Right cardiac atrium (tissue), 5 donors: Measurements from ENCODE around the gene MPV17L2. TPM values are rescaled to one million over a fixed set of nuclear protein-coding genes. Genes with fewer than 3 reads are reported as not detected.
A peak's percentile ranks its signal among the peaks of the same experiment; 100 is the strongest.

ENCODE experiments used
- ATAC-seq, 2 donors: fragments of 200-7000 bp; cut with Tn5 transposase; one replicate each; pipeline versions ENCODE4 v1.8.0 to v1.9.1; 2020; ENCODE audit warnings: moderate library complexity in 2 of 2, mild to moderate bottlenecking in 1 of 2
- DNase-seq, 3 donors: peaks; one replicate each; pipeline ENCODE4 v3.0.0-alpha.2; 2020
- H3K27ac ChIP-seq: one replicate; pipeline ENCODE4 v1.5.1; 2013; ENCODE audit warnings: mild to moderate bottlenecking, low read length, control low read depth, moderate library complexity
- H3K27me3 ChIP-seq: one replicate; pipeline ENCODE4 v1.6.1; 2013; ENCODE audit not compliant: control insufficient read depth, insufficient read depth
- H3K4me1 ChIP-seq: one replicate; pipeline ENCODE4 v1.6.1; 2013; ENCODE audit warnings: low read length; ENCODE audit not compliant: control insufficient read depth, insufficient read depth
- H3K4me3 ChIP-seq: one replicate; pipeline ENCODE4 v1.5.1; 2013; ENCODE audit warnings: low read length, control low read depth
- H3K9me3 ChIP-seq: one replicate; pipeline ENCODE4 v1.6.1; 2013; ENCODE audit warnings: low read length; ENCODE audit not compliant: control insufficient read depth
- WGBS: extraction: QIAGEN DNeasy Blood & Tissue Kit; methylation state at CpG from one replicate; pipeline ENCODE4 v1.1.7; 2013; 5-methylcytosine and 5-hydroxymethylcytosine counted together
- intact Hi-C, 4 donors: fragments of 100-400 bp; cut with DNase I; formaldehyde crosslinking; loops; one replicate each; pipeline versions ENCODE4 v1.11.0 to v1.14.0; 2022 to 2023
- polyA plus RNA-seq: library from polyadenylated mRNA; stranded (reverse); fragments of 200-250 nt; gene quantifications from one replicate; pipeline ENCODE4 v1.2.3, GENCODE V29; 2013
- total RNA-seq, 4 donors: library from RNA; stranded (reverse); fragmentation: NEBNext Ultra II Directional; extraction: Animal tissue kit (Norgen Biotek cat#: 25700); gene quantifications; one replicate each; pipeline ENCODE4 v1.2.1, GENCODE V29; 2021
- donor health status: healthy with polysubstance abuse.
- donor health status: DM: no; HTN: yes; CAD: no.
- donor health status: DM: no; HTN: no; CAD: no.
- donor health status: DM: no; HTN: yes; CAD: no; lungs with severe emphysema.
- donor health status: DM: yes; HTN: yes; CAD: no.

MPV17L2 gene
- total and polyA plus RNA-seq, 5 donors = 8.0 to 19.5 (median 11.4) TPM

DNA sequence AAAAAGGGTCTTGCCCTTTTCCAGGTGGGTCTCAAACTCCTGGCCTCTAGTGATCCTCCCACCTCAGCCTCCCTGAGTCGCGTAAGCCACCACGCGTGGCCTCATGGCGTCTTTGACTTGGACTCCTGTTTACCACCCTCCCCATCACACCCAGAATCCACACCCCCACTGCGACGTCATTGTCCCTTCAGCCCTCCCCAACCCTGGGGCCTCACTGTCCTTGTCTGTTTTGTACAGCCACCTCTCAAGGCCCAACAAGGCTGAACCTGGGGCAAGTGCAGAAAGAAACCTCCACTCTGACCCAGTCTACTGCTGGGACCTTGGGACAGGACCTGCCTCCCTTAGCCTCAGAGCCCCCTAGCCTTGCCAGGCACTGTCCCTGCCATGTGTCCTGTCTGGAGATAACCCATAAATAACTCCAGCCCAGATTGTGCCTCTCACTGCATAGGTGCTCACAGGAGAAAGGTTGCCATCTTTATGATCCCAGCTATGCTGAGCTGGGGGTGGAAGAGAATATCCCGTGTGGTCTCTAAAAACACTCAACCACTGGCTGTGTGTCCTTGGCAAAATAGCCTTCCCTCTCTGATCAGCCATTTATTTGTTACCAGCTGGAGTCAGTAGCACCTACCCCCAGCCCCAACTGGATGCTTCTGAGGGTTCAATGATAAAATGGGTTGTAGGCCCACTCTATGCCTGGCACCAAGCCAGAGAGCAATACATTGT is 21.3 kb upstream of the MPV17L2 start:
- intact Hi-C loops = no loop called here
- WGBS = 85% methylated on average over 8 of the region's 8 CpGs
- Histone ChIP-seq H3K27me3 (no peaks in the 10 kb centered on the region), H3K27ac (peak overlapping the region; percentile 0), H3K9me3 (no peaks in the 10 kb centered on the region), H3K4me1 (peaks cover 2% of the 10 kb centered on the region), H3K4me3 (no peak overlapping the region)
- DNase-seq (no peak), ATAC-seq (no peak)

GRCh38 chr19:18172331-18173053 is 20.5 kb upstream of the MPV17L2 start:
- Histone ChIP-seq H3K4me3 (no peak overlapping the region), H3K27me3 (no peaks in the 10 kb centered on the region), H3K4me1 (peaks cover 2% of the 10 kb centered on the region), H3K27ac (no peak overlapping the region), H3K9me3 (no peaks in the 10 kb centered on the region)
- DNase-seq (no peak), ATAC-seq (no peak)
- 84% methylated on average over 7 of the region's 7 CpGs for WGBS
- intact Hi-C loops = no loop called here

GRCh38 chr19:18173054-18173571 is 19.9 kb upstream of the MPV17L2 start:
- peak; percentile 73 to 88 (median 88) for DNase-seq
- peak overlapping the region; percentile 53 for H3K4me3 ChIP-seq
- WGBS = 47% methylated on average over 18 of the region's 18 CpGs
- intact Hi-C loops = no loop called here
- H3K27ac ChIP-seq = no peak overlapping the region
- H3K27me3 ChIP-seq = no peaks in the 10 kb centered on the region
- H3K9me3 ChIP-seq = no peaks in the 10 kb centered on the region
- peak; percentile 4 to 44 for ATAC-seq
- peaks cover 2% of the 10 kb centered on the region for H3K4me1 ChIP-seq

DNA sequence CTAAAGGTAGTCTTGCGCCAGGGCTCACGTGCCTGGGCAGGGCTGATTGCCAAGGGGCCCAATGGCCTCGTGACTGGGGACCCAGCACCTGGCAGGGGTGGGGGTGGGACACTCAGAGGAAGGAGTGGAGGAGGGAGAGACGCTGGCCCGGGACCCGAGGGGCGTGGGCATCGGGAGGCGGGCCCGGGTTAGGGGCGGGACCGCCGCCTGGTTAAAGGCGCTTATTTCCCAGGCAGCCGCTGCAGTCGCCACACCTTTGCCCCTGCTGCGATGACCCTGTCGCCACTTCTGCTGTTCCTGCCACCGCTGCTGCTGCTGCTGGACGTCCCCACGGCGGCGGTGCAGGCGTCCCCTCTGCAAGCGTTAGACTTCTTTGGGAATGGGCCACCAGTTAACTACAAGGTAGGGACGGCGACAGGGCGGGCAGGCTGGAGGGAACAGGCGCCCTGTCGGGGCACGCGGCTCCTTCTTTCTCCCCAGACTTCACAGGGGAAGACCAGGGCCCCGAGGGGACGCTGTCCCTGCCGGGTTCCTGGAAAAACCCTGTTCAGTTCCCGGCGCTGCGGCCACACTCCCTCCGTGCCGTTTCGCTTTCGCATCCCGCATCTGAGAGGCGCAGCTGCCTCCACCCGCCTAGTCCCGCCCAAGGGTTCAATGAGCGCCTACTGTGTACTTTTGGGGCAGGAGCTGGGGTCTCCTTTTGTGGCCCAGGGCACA is 19.3 kb upstream of the MPV17L2 start, which contains the start of gene IFI30:
Gene IFI30 (plus strand): TSS at position 242 of the 717 bp plus-strand sequence. CDS start 29 bp downstream, at position 271.
- Histone ChIP-seq H3K4me3 (peak within 1 kb of the TSS; percentile 53), H3K9me3 (no peaks in the 10 kb centered on the region), H3K27ac (no peak within 1 kb of the TSS), H3K27me3 (no peaks in the 10 kb centered on the region), H3K4me1 (peaks cover 2% of the 10 kb centered on the region)
- DNase-seq = peak; percentile 76 to 92 (median 90)
- under 1% methylated on average over 47 of the region's 47 CpGs for WGBS
- ATAC-seq = peak; percentile 77 to 80
- intact Hi-C loops = no loop called here

DNA sequence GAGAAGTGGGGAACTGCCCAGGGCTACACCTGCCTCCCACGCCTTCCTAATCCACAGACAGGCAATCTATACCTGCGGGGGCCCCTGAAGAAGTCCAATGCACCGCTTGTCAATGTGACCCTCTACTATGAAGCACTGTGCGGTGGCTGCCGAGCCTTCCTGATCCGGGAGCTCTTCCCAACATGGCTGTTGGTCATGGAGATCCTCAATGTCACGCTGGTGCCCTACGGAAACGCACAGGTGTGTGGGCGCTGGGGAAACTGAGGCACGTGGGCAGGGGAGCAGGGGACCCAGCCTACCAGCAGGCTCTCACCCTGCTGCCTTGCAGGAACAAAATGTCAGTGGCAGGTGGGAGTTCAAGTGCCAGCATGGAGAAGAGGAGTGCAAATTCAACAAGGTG is 18.0 kb upstream of the MPV17L2 start:
- Histone ChIP-seq H3K4me1 (peaks cover 2% of the 10 kb centered on the region), H3K27me3 (no peaks in the 10 kb centered on the region), H3K4me3 (no peak overlapping the region), H3K27ac (no peak overlapping the region), H3K9me3 (no peaks in the 10 kb centered on the region)
- DNase-seq (peak in 1 of 3 donors; percentile 29), ATAC-seq (no peak)
- WGBS = 85% methylated on average over 11 of the region's 11 CpGs
- intact Hi-C loops = no loop called here

DNA sequence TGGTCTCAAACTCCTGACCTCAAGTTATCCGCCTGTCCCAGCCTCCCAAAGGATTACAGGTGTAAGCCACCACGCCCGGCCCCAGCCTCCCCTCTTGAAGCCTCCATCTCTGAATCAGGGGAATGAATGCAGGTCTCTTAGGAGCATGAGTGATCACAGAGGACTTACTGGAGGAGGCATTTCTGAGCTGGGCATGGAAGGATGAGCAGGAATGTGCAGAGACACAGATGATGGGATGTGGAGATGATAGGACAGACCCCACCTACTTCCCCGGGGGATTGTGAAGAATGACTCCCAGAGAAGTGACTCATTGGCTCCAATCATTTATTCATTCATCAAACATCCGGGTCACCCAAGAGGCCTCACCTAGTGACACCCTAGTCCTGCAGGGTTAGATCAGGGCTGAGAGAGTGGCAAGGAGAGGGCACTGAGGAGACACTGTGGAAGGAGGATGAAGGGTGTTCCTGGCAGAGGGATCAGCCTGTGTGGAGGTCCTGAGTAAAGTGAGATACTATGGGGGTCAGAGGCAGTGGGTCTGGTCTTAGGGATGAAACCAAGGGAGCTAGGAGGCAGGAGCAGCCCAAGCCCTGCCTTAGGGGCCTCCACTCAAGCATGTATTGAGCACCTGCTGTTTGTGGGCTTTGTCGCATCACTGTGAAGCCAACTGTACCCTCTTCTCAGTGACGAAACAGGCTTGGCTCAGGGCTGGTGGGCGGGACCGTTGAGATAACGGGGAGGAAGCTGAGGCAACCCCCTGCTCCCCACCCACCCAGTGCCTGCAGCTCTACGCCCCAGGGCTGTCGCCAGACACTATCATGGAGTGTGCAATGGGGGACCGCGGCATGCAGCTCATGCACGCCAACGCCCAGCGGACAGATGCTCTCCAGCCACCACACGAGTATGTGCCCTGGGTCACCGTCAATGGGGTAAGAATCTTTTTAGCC is 16.4 kb upstream of the MPV17L2 start:
- DNase-seq (peak in 1 of 3 donors; percentile 50), ATAC-seq (no peak)
- Histone ChIP-seq H3K4me3 (no peak overlapping the region), H3K4me1 (peaks cover 2% of the 10 kb centered on the region), H3K27ac (no peak overlapping the region), H3K27me3 (no peaks in the 10 kb centered on the region), H3K9me3 (no peaks in the 10 kb centered on the region)
- intact Hi-C loops = no loop called here
- 74% methylated on average over 19 of the region's 19 CpGs for WGBS

- WGBS = 88% methylated on average over 5 of the region's 5 CpGs
- Histone ChIP-seq H3K27ac (no peak overlapping the region), H3K9me3 (no peaks in the 10 kb centered on the region), H3K4me3 (no peak overlapping the region), H3K27me3 (no peaks in the 10 kb centered on the region), H3K4me1 (no peaks in the 10 kb centered on the region)
- ATAC-seq = no peak
- peak in 1 of 3 donors; percentile 16 for DNase-seq
- intact Hi-C loops = no loop called here
Observed at GRCh38 chr19:18179957-18180356, 13.1 kb upstream of the MPV17L2 start.

DNA sequence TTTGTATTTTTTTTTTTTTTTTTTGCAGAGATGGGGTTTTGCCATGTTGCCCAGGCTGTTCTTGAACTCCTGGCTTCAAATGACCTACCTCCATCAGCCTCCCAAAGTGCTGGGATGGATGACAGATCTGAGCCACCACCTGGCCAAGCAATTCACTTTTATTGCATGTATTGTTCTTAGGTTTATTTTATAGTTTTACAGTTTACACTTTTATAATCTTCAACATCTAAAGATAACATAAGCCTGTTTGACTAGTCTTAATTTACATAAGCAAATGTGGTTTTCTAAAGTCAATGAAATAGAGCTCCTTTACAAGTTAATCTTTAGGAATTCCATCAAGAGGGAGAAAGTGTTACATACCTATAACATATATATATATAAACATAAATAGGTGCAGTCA is 9.5 kb upstream of the MPV17L2 start:
- Histone ChIP-seq H3K4me3 (no peak overlapping the region), H3K27ac (no peak overlapping the region), H3K4me1 (no peaks in the 10 kb centered on the region), H3K9me3 (no peaks in the 10 kb centered on the region), H3K27me3 (no peaks in the 10 kb centered on the region)
- intact Hi-C loops = no loop called here
- ATAC-seq (no peak), DNase-seq (no peak)

DNA sequence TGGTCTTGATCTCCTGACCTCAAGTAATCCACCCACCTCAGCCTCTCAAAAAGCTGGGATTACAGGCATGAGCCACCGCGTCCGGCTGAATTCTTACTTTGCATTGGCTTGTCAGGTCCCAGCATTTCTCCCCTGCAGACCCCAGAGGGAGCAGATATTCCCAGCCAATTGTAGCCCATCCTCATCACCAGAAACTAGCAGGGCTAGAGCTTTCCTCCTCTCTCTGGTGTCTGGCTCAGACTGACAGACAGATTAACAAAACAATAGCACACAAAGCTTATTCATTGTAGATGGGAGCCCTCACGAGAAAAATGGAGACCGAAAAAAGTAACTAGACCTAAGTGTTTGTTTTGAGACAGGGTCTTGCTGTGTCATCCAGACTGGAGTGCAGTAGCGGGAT is 7.5 kb upstream of the MPV17L2 start:
- ATAC-seq (no peak), DNase-seq (no peak)
- Histone ChIP-seq H3K4me3 (no peak overlapping the region), H3K4me1 (no peaks in the 10 kb centered on the region), H3K27me3 (no peaks in the 10 kb centered on the region), H3K27ac (no peak overlapping the region), H3K9me3 (no peaks in the 10 kb centered on the region)
- intact Hi-C loops = no loop called here
- 60% methylated on average over 6 of the region's 6 CpGs for WGBS

GRCh38 chr19:18190278-18190677 is 2.7 kb upstream of the MPV17L2 start:
- Histone ChIP-seq H3K4me1 (no peaks in the 10 kb centered on the region), H3K4me3 (no peak overlapping the region), H3K27ac (no peak overlapping the region), H3K9me3 (no peaks in the 10 kb centered on the region), H3K27me3 (no peaks in the 10 kb centered on the region)
- ATAC-seq (no peak), DNase-seq (peak in 1 of 3 donors; percentile 10)
- 90% methylated on average over 4 of the region's 4 CpGs for WGBS
- intact Hi-C loops = no loop called here
